Measurements from ENCODE around the gene SYNCRIP.

SYNCRIP gene

GRCh38 chr6:85642774-85643536 lies at the start of gene SYNCRIP:
SYNCRIP (minus strand) TSS chr6:85642886; CDS start chr6:85641439, 1,447 bp downstream.
- Histone ChIP-seq H3K9ac (ENCODE audit: low read depth, low read length, poor library complexity, severe bottlenecking) (peak within 1 kb of the TSS; percentile 100), H4K20me1 (ENCODE audit: insufficient read depth, low read length, poor library complexity, severe bottlenecking) (peaks cover 46% of the 10 kb centered on the region), H3K4me3 (ENCODE audit: low read length, poor library complexity, severe bottlenecking) (peak within 1 kb of the TSS; percentile 97), H3K9me3 (ENCODE audit: insufficient read depth, low read depth, low read length) (no peaks in the 10 kb centered on the region), H3K27me3 (ENCODE audit: insufficient read depth, low read length, poor library complexity, severe bottlenecking) (peaks cover 8% of the 10 kb centered on the region), H3F3A (ENCODE audit: low read depth) (no peaks in the 10 kb centered on the region), H3K36me3 (ENCODE audit: insufficient read depth, low read length) (peaks cover 32% of the 10 kb centered on the region), H2AFZ (ENCODE audit: low read length) (peak within 1 kb of the TSS; percentile 84), H3K9me2 (replicated peaks; ENCODE audit: low read depth, low read length) (no peaks in the 10 kb centered on the region), H3K4me2 (ENCODE audit: low read depth, low read length, poor library complexity, severe bottlenecking) (peak within 1 kb of the TSS; percentile 88), H3K79me2 (ENCODE audit: insufficient read depth, low read length) (peaks cover 51% of the 10 kb centered on the region), H3K4me1 (ENCODE audit: insufficient read depth, low read length, poor library complexity, severe bottlenecking) (peaks cover 25% of the 10 kb centered on the region)
- no peak for TF ChIP-seq EZH2phosphoT487 (IDR thresholded peaks at IDR 0.05; ENCODE audit: borderline replicate concordance)
- TF ChIP-seq CTCF (conservative IDR thresholded peaks at IDR 0.05; ENCODE audit: low read length), result no peak

- Histone ChIP-seq H3K9me3 (ENCODE audit: insufficient read depth, low read depth, low read length) (no peaks in the 10 kb centered on the region), H3K9ac (ENCODE audit: low read depth, low read length, poor library complexity, severe bottlenecking) (no peak overlapping the region), H3K4me2 (ENCODE audit: low read depth, low read length, poor library complexity, severe bottlenecking) (no peak overlapping the region), H3F3A (ENCODE audit: low read depth) (no peaks in the 10 kb centered on the region), H3K79me2 (ENCODE audit: insufficient read depth, low read length) (no peaks in the 10 kb centered on the region), H3K4me3 (ENCODE audit: low read length, poor library complexity, severe bottlenecking) (no peak overlapping the region), H3K4me1 (ENCODE audit: insufficient read depth, low read length, poor library complexity, severe bottlenecking) (no peaks in the 10 kb centered on the region), H4K20me1 (ENCODE audit: insufficient read depth, low read length, poor library complexity, severe bottlenecking) (no peaks in the 10 kb centered on the region), H3K36me3 (ENCODE audit: insufficient read depth, low read length) (no peaks in the 10 kb centered on the region), H3K27me3 (ENCODE audit: insufficient read depth, low read length, poor library complexity, severe bottlenecking) (no peaks in the 10 kb centered on the region), H2AFZ (ENCODE audit: low read length) (no peak overlapping the region), H3K9me2 (replicated peaks; ENCODE audit: low read depth, low read length) (no peaks in the 10 kb centered on the region)
- TF ChIP-seq EZH2phosphoT487 (IDR thresholded peaks at IDR 0.05; ENCODE audit: borderline replicate concordance) (no peak), CTCF (conservative IDR thresholded peaks at IDR 0.05; ENCODE audit: low read length) (no peak)
These were observed 48.8 kb upstream of the SYNCRIP start for GRCh38 chr6:85691478-85691877.

- no peaks in the 10 kb centered on the region for H3K4me1 ChIP-seq (ENCODE audit: insufficient read depth, low read length, poor library complexity, severe bottlenecking)
- no peaks in the 10 kb centered on the region for H4K20me1 ChIP-seq (ENCODE audit: insufficient read depth, low read length, poor library complexity, severe bottlenecking)
- H3K36me3 ChIP-seq (ENCODE audit: insufficient read depth, low read length), result no peaks in the 10 kb centered on the region
- no peaks in the 10 kb centered on the region for H3K79me2 ChIP-seq (ENCODE audit: insufficient read depth, low read length)
- H3K4me3 ChIP-seq (ENCODE audit: low read length, poor library complexity, severe bottlenecking), result no peak overlapping the region
- no peaks in the 10 kb centered on the region for H3K9me3 ChIP-seq (ENCODE audit: insufficient read depth, low read depth, low read length)
- no peak overlapping the region for H3K9ac ChIP-seq (ENCODE audit: low read depth, low read length, poor library complexity, severe bottlenecking)
- no peak overlapping the region for H3K4me2 ChIP-seq (ENCODE audit: low read depth, low read length, poor library complexity, severe bottlenecking)
- no peaks in the 10 kb centered on the region for H3K9me2 ChIP-seq (replicated peaks; ENCODE audit: low read depth, low read length)
- H3K27me3 ChIP-seq (ENCODE audit: insufficient read depth, low read length, poor library complexity, severe bottlenecking), result no peaks in the 10 kb centered on the region
- H2AFZ ChIP-seq (ENCODE audit: low read length), result no peak overlapping the region
- H3F3A ChIP-seq (ENCODE audit: low read depth), result no peaks in the 10 kb centered on the region
- no peak for TF ChIP-seq EZH2phosphoT487 (IDR thresholded peaks at IDR 0.05; ENCODE audit: borderline replicate concordance)
- TF ChIP-seq CTCF (conservative IDR thresholded peaks at IDR 0.05; ENCODE audit: low read length), result no peak
These were observed 47.4 kb upstream of the SYNCRIP start for GRCh38 chr6:85690071-85690470.
